Measurements from ENCODE around the gene KIAA0319L. TPM values are rescaled to one million over a fixed set of nuclear protein-coding genes. Genes with fewer than 3 reads are reported as not detected.

KIAA0319L gene
- total and polyA plus RNA-seq, 12 donors = 26.5 to 278 (median 76.8) TPM

- Histone ChIP-seq H3K4me1 (replicated peaks in 1 of 2) (no peaks in the 10 kb centered on the region), H3K4me3 (no peak overlapping the region), H3K27ac (no peak overlapping the region), H3K36me3 (replicated peaks in 1 of 2) (peaks cover 0 to 63% of the 10 kb centered on the region in 2 donors), H3K9me3 (replicated peaks in 1 of 3) (no peaks in the 10 kb centered on the region), H3K27me3 (no peaks in the 10 kb centered on the region)
- intact Hi-C loops (cut with DNase I) = no loop called here
- DNase-seq = no peak
- WGBS, 4 donors = 94 to 97% (median 96%) methylated on average over 9 of the region's 9 CpGs
- TF ChIP-seq POLR2A (IDR thresholded peaks at IDR 0.05) (no peak), CTCF (IDR thresholded peaks at IDR 0.05) (no peak)
Measured at GRCh38 chr1:35437200-35437599, 120.0 kb downstream of the KIAA0319L start.

- H3K4me3 ChIP-seq = no peak overlapping the region
- DNase-seq = no peak
- 85 to 96% (median 95%) methylated on average over 5 to 10 of the region's 10 CpGs for WGBS, 4 donors
- TF ChIP-seq POLR2A (IDR thresholded peaks at IDR 0.05) (no peak), CTCF (IDR thresholded peaks at IDR 0.05) (no peak)
- H3K4me1 ChIP-seq (replicated peaks in 1 of 2) = no peaks in the 10 kb centered on the region
- intact Hi-C loops (cut with DNase I) = no loop called here
- peaks cover 0 to 57% of the 10 kb centered on the region in 2 donors for H3K36me3 ChIP-seq (replicated peaks in 1 of 2)
- H3K27me3 ChIP-seq = no peaks in the 10 kb centered on the region
- no peaks in the 10 kb centered on the region for H3K9me3 ChIP-seq (replicated peaks in 1 of 3)
- no peak overlapping the region for H3K27ac ChIP-seq
Measured at GRCh38 chr1:35436078-35436477, 121.1 kb downstream of the KIAA0319L start.

GRCh38 chr1:35434703-35435102, 122.5 kb downstream of the KIAA0319L start:
- TF ChIP-seq CTCF (IDR thresholded peaks at IDR 0.05) (no peak), POLR2A (IDR thresholded peaks at IDR 0.05) (no peak)
- H3K27ac ChIP-seq = no peak overlapping the region
- H3K36me3 ChIP-seq (replicated peaks in 1 of 2) = peaks cover 0 to 47% of the 10 kb centered on the region in 2 donors
- DNase-seq = no peak
- 86 to 94% (median 88%) methylated on average over 6 to 12 of the region's 12 CpGs for WGBS, 4 donors
- intact Hi-C loops (cut with DNase I) = no loop called here
- no peaks in the 10 kb centered on the region for H3K4me1 ChIP-seq (replicated peaks in 1 of 2)
- no peak overlapping the region for H3K4me3 ChIP-seq
- no peaks in the 10 kb centered on the region for H3K9me3 ChIP-seq (replicated peaks in 1 of 3)
- no peaks in the 10 kb centered on the region for H3K27me3 ChIP-seq

- Histone ChIP-seq H3K4me3 (no peak overlapping the region), H3K4me1 (replicated peaks in 1 of 2) (no peaks in the 10 kb centered on the region), H3K36me3 (replicated peaks in 1 of 2) (peaks cover 0 to 39% of the 10 kb centered on the region in 2 donors), H3K27me3 (no peaks in the 10 kb centered on the region), H3K9me3 (replicated peaks in 1 of 3) (no peaks in the 10 kb centered on the region), H3K27ac (no peak overlapping the region)
- intact Hi-C loops (cut with DNase I) = no loop called here
- DNase-seq = no peak
- TF ChIP-seq POLR2A (IDR thresholded peaks at IDR 0.05) = no peak
- no peak for TF ChIP-seq CTCF (IDR thresholded peaks at IDR 0.05)
- WGBS, 4 donors = 91 to 94% (median 93%) methylated on average over 14 to 15 of the region's 15 CpGs
Measured at GRCh38 chr1:35433714-35434113, 123.5 kb downstream of the KIAA0319L start.
